ENCODE measurements around the gene CLCC1.

GRCh38 chr1:108947871-108948525, 15.3 kb downstream of the CLCC1 start:
- no peak for TF ChIP-seq CTCF (IDR thresholded peaks at IDR 0.05)
- TF ChIP-seq POLR2A (IDR thresholded peaks at IDR 0.05): no peak
- no peak for TF ChIP-seq POLR2AphosphoS5 (IDR thresholded peaks at IDR 0.05; ENCODE audit: insufficient read depth in 1 of 2, low read depth in 1 of 2)
